Stimulated activated naive CD4-positive, alpha-beta T cell (primary cell): Measurements from ENCODE around the gene ZNF385A.
A peak's percentile ranks its signal among the peaks of the same experiment; 100 is the strongest.
"Not testable (repeated sequence)": the region's sequence is repeated elsewhere in the genome, so short reads cannot be mapped to it uniquely, and the experiment has no call there.

ENCODE experiments used
- DNase-seq, 6 experiments: peaks; one replicate each; lab custom pipeline; 2025; lab: John Stamatoyannopoulos, UW

Gene ZNF385A

DNA sequence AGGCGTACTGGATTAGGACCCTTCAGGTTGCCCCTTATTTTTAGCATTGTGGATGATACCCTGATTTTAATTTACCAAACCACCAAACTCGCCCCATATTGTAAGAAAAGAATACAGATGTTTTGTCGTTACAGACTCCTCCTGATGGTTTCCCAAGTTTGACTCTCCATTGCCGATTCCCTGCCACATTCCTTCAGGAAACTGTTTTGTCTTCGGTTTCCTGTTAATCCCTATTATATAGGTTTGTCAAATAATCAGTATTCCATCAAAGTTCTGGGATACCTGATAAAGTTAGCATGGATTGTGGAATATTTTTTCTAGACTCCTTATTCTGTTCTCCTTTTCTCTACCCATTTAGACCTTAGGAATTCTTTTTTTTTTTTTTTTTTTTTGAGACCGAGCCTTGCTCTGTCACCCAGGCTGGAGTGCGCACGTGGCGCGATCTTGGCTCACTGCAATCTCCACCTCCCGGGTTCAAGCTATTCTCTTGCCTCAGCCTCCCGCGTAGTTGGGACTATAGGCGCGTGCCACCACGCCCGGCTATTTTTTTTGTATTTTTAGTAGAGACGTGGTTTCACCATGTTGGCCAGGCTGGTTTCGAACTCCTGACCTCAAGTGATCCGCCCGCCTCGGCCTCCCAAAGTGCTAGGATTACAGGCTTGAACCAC, 59.0 kb downstream of the ZNF385A start:
- DNase-seq, result not testable (repeated sequence)

DNA sequence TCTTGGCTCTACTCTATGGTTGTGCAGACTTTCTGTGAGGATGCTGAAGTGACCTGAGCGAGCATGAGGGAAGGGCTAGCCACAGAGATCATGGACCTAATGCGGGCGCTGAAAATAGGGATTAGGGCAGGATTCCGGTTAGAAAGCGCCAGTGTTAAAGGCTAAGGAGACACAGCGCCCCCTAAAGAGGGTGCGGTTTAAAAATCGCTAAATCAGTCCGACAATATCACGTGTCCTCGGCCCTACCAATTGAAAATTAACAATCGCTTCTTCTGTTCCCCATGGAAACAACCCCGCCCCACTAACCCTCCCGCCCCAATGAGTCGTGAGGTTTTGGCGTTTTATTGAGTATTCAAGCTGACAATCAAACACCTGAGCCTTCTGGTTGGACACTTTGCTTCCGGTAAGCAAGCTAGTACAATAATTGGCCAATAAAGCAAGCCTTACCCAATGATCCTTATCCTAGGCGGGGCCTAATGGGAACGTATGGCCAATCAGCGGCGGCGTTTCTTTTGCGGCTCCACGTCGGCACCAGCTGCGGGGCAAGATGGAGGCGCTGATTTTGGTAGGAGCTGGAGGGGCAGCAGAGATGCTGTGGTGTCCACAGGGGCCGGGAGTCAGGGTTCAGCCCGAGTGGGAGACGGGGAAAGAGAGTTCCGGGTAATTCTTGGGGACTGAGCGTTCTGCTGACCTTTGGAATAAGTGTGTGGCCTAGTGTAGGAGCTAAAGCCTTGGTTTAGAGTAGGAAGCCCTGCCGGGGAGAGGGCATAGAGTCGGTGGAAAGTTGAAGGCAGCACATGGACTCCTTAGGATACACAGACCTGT, 59.7 kb downstream of the ZNF385A start, which contains the start of gene COPZ1:
Gene COPZ1, plus strand, starts transcription at position 515 of the 825 bp plus-strand sequence. Its CDS starts 33 bp downstream, at position 548.
- DNase-seq, result peak; percentile 90 to 97 (median 94)

DNA sequence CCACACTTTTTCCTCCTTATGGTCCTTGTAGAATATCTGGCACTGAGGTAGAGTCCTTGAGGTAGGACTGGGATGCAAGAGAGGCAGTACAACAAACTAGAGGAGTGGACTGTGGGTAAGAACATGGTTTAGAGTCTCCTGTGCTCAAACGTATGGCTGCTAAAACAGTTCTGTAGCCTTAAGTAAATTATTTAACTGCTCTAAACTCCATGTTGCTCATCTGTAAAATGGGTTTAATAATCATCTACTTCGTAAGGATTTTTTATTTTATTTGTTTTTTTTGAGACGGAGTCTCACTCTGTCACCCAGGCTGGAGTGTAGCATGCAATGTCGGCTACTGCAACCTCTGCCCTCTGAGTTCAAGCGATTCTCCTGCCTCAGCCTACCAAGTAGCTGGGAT, 63.2 kb downstream of the ZNF385A start:
- no peak for DNase-seq
